GM23338 (cell line): ENCODE data around the gene SLC4A5. TPM values are rescaled to one million over a fixed set of nuclear protein-coding genes. Genes with fewer than 3 reads are reported as not detected.

Experiments used
- ATAC-seq: fragments of 200-7000 bp; cut with Tn5 transposase; 3 replicates; pipeline ENCODE4 v1.9.1; 2020
- DNase-seq: peaks from one replicate; pipeline ENCODE4 v3.0.0-alpha.2; 2015; ENCODE audit warnings: low spot score
- H2AFZ ChIP-seq: fragments of 200-600 bp; sonication (generic); 2 replicates; pipeline ENCODE4 v1.8.0; 2016; ENCODE audit warnings: antibody characterized with exemption, mild to moderate bottlenecking, moderate library complexity
- H3F3A ChIP-seq: fragments of 200-600 bp; sonication (generic); replicated peaks from 2 replicates; pipeline ENCODE4 v1.8.0; 2017; ENCODE audit warnings: antibody characterized with exemption, mixed run types, low read depth
- H3K27ac ChIP-seq: fragments of 200-600 bp; sonication (generic); 2 replicates; pipeline ENCODE4 v1.6.1; 2016; ENCODE audit warnings: low read depth
- H3K27me3 ChIP-seq: fragments of 200-600 bp; sonication (generic); 2 replicates; pipeline ENCODE4 v1.8.0; 2016; ENCODE audit warnings: mild to moderate bottlenecking, mixed run types, moderate library complexity; ENCODE audit not compliant: insufficient read depth
- H3K36me3 ChIP-seq: fragments of 200-600 bp; sonication (generic); 2 replicates; pipeline ENCODE4 v1.8.0; 2016; ENCODE audit warnings: mild to moderate bottlenecking; ENCODE audit not compliant: insufficient read depth
- H3K4me1 ChIP-seq: fragments of 200-600 bp; sonication (generic); 2 replicates; pipeline ENCODE4 v1.8.0; 2016; ENCODE audit warnings: mild to moderate bottlenecking, moderate library complexity; ENCODE audit not compliant: insufficient read depth
- H3K4me2 ChIP-seq: fragments of 200-600 bp; sonication (generic); 2 replicates; pipeline ENCODE4 v1.7.1; 2017; ENCODE audit warnings: mixed run types
- H3K4me3 ChIP-seq: fragments of 200-600 bp; sonication (generic); 2 replicates; pipeline ENCODE4 v1.6.1; 2016; ENCODE audit warnings: mixed run types
- H3K79me2 ChIP-seq: fragments of 200-600 bp; sonication (generic); replicated peaks from 2 replicates; pipeline ENCODE4 v1.8.0; 2017; ENCODE audit warnings: mild to moderate bottlenecking; ENCODE audit not compliant: insufficient read depth
- H3K9me2 ChIP-seq: fragments of 200-600 bp; sonication (generic); 2 replicates; pipeline ENCODE4 v1.8.0; 2017; ENCODE audit not compliant: insufficient read depth
- H4K20me1 ChIP-seq: fragments of 200-600 bp; sonication (generic); replicated peaks from 2 replicates; pipeline ENCODE4 v1.8.0; 2017; ENCODE audit warnings: mild to moderate bottlenecking; ENCODE audit not compliant: insufficient read depth
- H3K27ac Mint-ChIP-seq: 2 replicates; pipeline ENCODE4 v1.8.0; 2020; ENCODE audit warnings: inconsistent platforms, mild to moderate bottlenecking, moderate library complexity, mixed read lengths
- H3K27me3 Mint-ChIP-seq: 3 replicates; pipeline ENCODE4 v1.8.0; 2022; ENCODE audit warnings: low read depth, mild to moderate bottlenecking, moderate library complexity, mixed read lengths, inconsistent platforms; ENCODE audit not compliant: insufficient read depth, poor library complexity
- H3K36me3 Mint-ChIP-seq: 3 replicates; pipeline ENCODE4 v1.8.0; 2021; ENCODE audit warnings: low read depth, mild to moderate bottlenecking, inconsistent platforms, moderate library complexity, mixed read lengths
- H3K4me1 Mint-ChIP-seq: 3 replicates; pipeline ENCODE4 v1.8.0; 2020; ENCODE audit warnings: mild to moderate bottlenecking, inconsistent platforms, mixed read lengths
- H3K4me3 Mint-ChIP-seq: 3 replicates; pipeline ENCODE4 v1.8.0; 2021; ENCODE audit warnings: moderate library complexity, mild to moderate bottlenecking, inconsistent platforms, mixed read lengths
- H3K9me3 Mint-ChIP-seq: 3 replicates; pipeline ENCODE4 v1.8.0; 2020; ENCODE audit warnings: moderate library complexity, mild to moderate bottlenecking, inconsistent platforms, mixed read lengths
- CREB1 ChIP-seq: fragments of 250-450 bp; sonication (Bioruptor Pico); IDR thresholded peaks from 2 replicates; pipeline ENCODE4 v1.5.0; 2020; ENCODE audit warnings: low read depth, mild to moderate bottlenecking, moderate library complexity
- CTCF ChIP-seq, 2 experiments: fragments of 200-600 bp in 1 of 2; sonication (generic) in 1 of 2; conservative IDR thresholded peaks; 2 replicates each; pipeline versions ENCODE4 v1.5.1 to v1.6.1; 2016 to 2017; ENCODE audit warnings: antibody characterized with exemption in 2 of 2, low read depth in 2 of 2, mild to moderate bottlenecking in 2 of 2, moderate library complexity in 1 of 2
- ETS1 ChIP-seq: IDR thresholded peaks from 2 replicates; pipeline ENCODE4 v1.6.1; 2016; ENCODE audit warnings: antibody characterized with exemption
- POLR2AphosphoS5 ChIP-seq: IDR thresholded peaks from 2 replicates; pipeline ENCODE4 v1.6.1; 2016; ENCODE audit warnings: antibody characterized with exemption, low read depth
- STAT1 ChIP-seq: IDR thresholded peaks from one replicate; pipeline ENCODE4 v1.6.1; 2016; ENCODE audit warnings: antibody characterized with exemption; ENCODE audit not compliant: unreplicated experiment
- ZNF331 ChIP-seq: fragments of 250-450 bp; sonication (Bioruptor Pico); IDR thresholded peaks from 2 replicates; pipeline ENCODE4 v1.5.0; 2020; ENCODE audit warnings: low read depth, mild to moderate bottlenecking, moderate library complexity
- ZNF462 ChIP-seq: fragments of 250-450 bp; sonication (Bioruptor Pico); IDR thresholded peaks from 2 replicates; pipeline ENCODE4 v1.5.0; 2020; ENCODE audit warnings: mild to moderate bottlenecking, moderate library complexity
- polyA plus RNA-seq: library from polyadenylated mRNA; unstranded; fragments of >200 nt; fragmentation: Nextera tagmentation; extraction: Ambion mirVana; gene quantifications from 2 replicates; pipeline ENCODE4 v1.2.1, GENCODE V29; 2016
- total RNA-seq: library from RNA; depleted of rRNA; stranded (reverse); fragments of >200 nt; shearing (Covaris generic); gene quantifications from 2 replicates; pipeline ENCODE4 v1.2.3, GENCODE V29; 2014

The SLC4A5 gene
- total and polyA plus RNA-seq, 2 experiments from 2014 or later: 0.24 to 0.70 TPM

GRCh38 chr2:74222300-74222650 is 120.9 kb downstream of the SLC4A5 start (continued):
- no peak for TF ChIP-seq ZNF462 (CRISPR knock-in tag)
- no peak for TF ChIP-seq CTCF (conservative IDR thresholded peaks at IDR 0.05; ENCODE audit: low read depth in 2 of 2)

- peak; percentile 6 for ATAC-seq
- no peak for DNase-seq
- peaks cover 32% of the 10 kb centered on the region; the same call in 1 of the 2 replicates for H3F3A ChIP-seq
Measured at GRCh38 chr2:74221604-74222299, 121.5 kb downstream of the SLC4A5 start.

More at GRCh38 chr2:74221604-74222299, 121.5 kb downstream of the SLC4A5 start:
- Histone ChIP-seq H4K20me1 (peaks cover 34% of the 10 kb centered on the region), H2AFZ (no peak overlapping the region), H3K9me2 (peaks cover 18% of the 10 kb centered on the region), H3K4me2 (no peak overlapping the region), H3K36me3 (peaks cover 13% of the 10 kb centered on the region), H3K79me2 (no peaks in the 10 kb centered on the region; the same call in 1 of the 2 replicates), H3K4me1 (0 out of 2 replicates have a peak, but pooled peaks cover 5% of the 10 kb centered on the region), H3K4me3 (no peak overlapping the region), H3K27me3 (no peaks in the 10 kb centered on the region), H3K27ac (peak overlapping the region; percentile 60; the same call in 1 of the 2 replicates)
- Mint-ChIP-seq H3K4me3 (no peak overlapping the region; the same call in 2 of the 3 replicates), H3K27me3 (peaks cover 30% of the 10 kb centered on the region), H3K27ac (no peak overlapping the region), H3K4me1 (peaks cover 19% of the 10 kb centered on the region), H3K9me3 (no peaks in the 10 kb centered on the region; the same call in 2 of the 3 replicates), H3K36me3 (peaks cover 46% of the 10 kb centered on the region)
- TF ChIP-seq POLR2AphosphoS5: peak; percentile 39
- TF ChIP-seq CREB1 (CRISPR knock-in tag): no peak
- TF ChIP-seq ZNF331: no peak
- no peak for TF ChIP-seq ETS1
- TF ChIP-seq STAT1: no peak
